ENCODE measurements around the gene DDX59.

DNA sequence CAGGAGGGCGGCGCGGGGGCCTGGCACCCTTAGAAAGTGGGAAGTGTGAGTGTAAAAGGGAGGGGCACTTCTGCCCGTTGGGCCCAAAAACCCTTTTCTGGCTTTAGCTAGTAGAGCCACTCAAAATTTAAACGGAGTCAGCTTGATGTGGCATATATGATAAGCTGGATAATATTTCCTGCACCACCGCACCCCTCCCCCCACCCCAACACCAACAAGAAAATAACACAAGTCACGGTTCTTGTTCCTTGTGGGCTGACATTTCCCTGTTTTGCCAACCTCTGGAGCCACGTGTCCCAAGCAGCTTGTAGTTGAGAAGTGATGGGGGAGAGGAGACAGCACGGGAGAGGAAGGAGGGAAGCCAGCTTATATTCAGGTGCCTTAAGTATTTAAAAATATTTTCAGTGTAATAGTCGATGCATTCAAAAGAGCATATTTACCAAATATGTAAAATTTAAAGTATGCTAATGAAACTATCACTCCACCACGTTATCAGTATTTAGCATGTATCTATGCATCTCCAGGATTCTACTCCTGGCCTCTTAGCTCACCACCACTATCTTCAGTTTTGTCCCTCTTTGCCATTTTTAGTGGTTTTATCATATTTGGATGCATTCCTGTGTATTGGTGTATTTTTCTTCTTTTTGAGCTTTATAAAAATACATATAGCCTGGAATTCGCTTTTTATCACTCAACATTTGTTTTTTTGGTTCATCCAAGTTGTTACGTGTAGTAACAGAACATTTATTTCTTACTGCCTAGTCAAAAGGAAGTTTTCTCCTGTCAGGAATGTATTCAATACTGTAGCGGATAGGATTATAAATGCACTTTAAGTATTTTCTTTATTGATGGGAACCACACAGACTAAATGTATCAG is 773 bp upstream of the DDX59 start:
- no peak for TF ChIP-seq POLR2A (IDR thresholded peaks at IDR 0.05)
- no peak for TF ChIP-seq CTCF (IDR thresholded peaks at IDR 0.05)
